Fibroblast of villous mesenchyme (primary cell): ENCODE measurements around the gene AP1G2. TPM values are rescaled to one million over a fixed set of nuclear protein-coding genes. Genes with fewer than 3 reads are reported as not detected.

Source experiments
- DNase-seq: peaks from one replicate; pipeline ENCODE4 v3.0.0-alpha.2; 2010; ENCODE audit warnings: low read depth
- H3K4me3 ChIP-seq: 2 replicates; pipeline ENCODE4 v1.5.1; 2011; ENCODE audit warnings: low read depth, mild to moderate bottlenecking, low read length
- total RNA-seq: library from RNA; depleted of rRNA; stranded (reverse); fragments of >200 nt; gene quantifications from 2 replicates; pipeline ENCODE4 v1.2.3, GENCODE V29; 2012
- TF ChIP-seq, protein P1 (sequence below): IDR thresholded peaks from 2 replicates; pipeline ENCODE4 v1.5.1; 2012; ENCODE audit warnings: low read depth, mild to moderate bottlenecking, low read length; ENCODE audit not compliant: insufficient read depth

Gene AP1G2
- total RNA-seq, 1 donor = 18.1 TPM

DNA sequence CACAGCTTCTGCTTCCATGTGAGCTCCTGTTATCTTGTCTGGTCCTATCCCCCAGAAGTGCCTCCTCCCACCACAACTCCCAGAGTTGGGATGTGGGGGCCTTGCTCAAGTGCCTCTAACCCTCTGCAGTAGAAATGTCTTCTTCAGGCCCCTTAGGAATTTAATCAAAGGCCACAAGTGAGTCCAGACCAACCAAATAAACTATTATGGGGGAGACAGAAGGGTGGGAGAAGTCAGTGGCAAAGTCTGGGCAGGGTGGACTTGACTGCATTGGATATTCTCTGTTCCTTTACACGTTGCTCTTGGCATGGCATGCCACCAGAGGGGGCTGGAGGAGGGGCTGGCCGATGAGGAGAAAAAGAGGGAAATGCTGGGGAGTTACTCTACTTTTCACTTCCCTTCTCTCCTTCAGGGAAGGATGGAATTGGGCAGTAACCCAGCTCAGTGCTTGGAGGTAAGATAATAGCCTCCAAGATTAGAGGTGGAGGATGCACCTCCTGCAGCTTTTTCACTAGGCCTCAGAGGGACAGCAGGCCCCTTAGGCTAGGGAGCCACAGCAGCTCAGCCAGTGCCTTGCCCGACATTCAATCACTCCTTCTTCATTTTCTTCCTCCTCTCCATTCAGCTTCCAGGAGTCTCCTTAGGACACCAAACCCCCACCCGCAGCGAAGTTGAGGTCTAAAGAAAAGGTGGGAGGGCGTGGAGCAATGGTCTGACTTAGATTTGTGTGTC is 1.2 kb upstream of the AP1G2 start:
- DNase-seq = no peak
- no peak overlapping the region for H3K4me3 ChIP-seq
- TF ChIP-seq, protein P1, sequence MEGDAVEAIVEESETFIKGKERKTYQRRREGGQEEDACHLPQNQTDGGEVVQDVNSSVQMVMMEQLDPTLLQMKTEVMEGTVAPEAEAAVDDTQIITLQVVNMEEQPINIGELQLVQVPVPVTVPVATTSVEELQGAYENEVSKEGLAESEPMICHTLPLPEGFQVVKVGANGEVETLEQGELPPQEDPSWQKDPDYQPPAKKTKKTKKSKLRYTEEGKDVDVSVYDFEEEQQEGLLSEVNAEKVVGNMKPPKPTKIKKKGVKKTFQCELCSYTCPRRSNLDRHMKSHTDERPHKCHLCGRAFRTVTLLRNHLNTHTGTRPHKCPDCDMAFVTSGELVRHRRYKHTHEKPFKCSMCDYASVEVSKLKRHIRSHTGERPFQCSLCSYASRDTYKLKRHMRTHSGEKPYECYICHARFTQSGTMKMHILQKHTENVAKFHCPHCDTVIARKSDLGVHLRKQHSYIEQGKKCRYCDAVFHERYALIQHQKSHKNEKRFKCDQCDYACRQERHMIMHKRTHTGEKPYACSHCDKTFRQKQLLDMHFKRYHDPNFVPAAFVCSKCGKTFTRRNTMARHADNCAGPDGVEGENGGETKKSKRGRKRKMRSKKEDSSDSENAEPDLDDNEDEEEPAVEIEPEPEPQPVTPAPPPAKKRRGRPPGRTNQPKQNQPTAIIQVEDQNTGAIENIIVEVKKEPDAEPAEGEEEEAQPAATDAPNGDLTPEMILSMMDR = peak; percentile 45

DNA sequence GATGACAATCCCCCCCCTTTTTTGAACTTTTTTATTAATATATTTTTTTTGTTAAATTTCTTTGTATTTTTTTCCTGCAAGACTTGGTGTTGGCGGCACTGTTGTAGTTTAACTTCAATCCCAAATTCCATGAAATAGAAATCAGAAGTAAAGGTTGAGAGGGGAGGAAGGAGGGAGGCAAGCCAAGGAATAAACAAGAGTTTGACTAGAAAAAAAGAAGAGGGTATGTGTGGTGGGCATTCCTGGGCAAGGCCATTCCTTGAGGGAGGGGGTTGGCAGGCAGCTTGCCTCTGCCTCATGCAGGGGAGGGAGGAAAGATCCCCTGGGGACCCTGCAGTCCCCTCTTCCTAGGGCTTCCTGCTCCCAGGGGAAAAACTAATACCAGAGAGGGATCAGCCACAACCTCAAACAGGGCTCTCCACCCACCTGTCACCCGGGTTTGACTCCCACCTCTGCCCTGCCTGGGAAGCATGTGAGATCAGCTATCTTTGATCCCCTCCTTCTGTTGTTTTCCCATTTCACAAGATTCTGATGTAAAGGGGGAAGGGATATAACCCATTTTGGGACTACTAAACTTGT is 519 bp upstream of the AP1G2 start:
- TF ChIP-seq, protein P1 = no peak
- H3K4me3 ChIP-seq = peak overlapping the region; percentile 75
- DNase-seq = no peak

DNA sequence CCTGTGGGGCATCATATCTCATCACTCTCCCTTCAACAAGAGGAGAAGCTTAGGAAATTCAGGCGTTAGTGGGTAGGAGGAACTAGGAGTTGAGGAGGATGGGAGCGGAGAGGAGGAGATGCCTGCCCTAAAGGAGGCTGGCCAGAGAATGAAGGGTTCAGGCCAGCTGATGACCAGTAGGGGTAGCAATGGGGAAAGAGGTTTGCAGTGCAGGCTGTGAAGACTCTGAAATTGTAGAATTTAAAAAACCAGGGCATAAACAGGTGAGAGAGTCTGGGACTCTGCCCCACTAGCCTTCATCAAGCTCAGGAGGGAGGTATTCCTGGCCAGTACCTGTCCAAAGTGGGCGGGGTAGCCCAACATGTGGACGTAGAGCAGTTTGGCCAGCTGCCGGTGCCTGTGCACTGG is 809 bp downstream of the AP1G2 start:
- no peak for DNase-seq
- TF ChIP-seq, protein P1 = peak; percentile 15
- peak overlapping the region; percentile 75 for H3K4me3 ChIP-seq

- no peak overlapping the region for H3K4me3 ChIP-seq
- TF ChIP-seq, protein P1 = no peak
- DNase-seq = no peak
Observed at GRCh38 chr14:23566112-23566777, 1.3 kb downstream of the AP1G2 start.

DNA sequence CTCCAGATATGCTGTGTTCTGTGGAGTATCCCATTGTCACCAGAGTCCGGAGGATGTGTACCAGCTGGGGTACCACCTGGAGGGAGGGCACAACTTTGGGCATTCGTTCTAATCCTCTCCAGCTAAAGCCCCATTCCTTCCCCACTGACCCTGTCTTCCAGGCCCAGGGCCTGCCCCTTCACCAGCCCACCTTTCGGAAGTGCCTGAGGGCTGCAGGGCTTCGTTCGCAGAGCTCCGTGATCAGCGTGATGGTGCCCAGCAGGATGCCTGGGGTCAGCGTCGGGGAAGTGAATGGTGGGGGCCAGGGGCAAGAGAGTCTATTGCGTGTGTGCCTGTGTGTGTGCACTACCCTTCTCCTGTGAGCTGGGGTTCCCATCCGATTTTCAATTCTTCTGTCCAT is 2.0 kb downstream of the AP1G2 start:
- H3K4me3 ChIP-seq = no peak overlapping the region
- TF ChIP-seq, protein P1 = no peak
- no peak for DNase-seq

- H3K4me3 ChIP-seq = no peak overlapping the region
- TF ChIP-seq, protein P1 = no peak
- no peak for DNase-seq
Observed at GRCh38 chr14:23564876-23565275, 2.7 kb downstream of the AP1G2 start.
